Activated CD4-positive, alpha-beta T cell treated with anti-CD3 and anti-CD28 coated beads, Interleukin-2, amount 50 U/mL, for 4 hours (primary cell): ENCODE measurements around the gene FMN1.

Experiments used
- DNase-seq, 2 experiments: peaks; one replicate each; pipeline ENCODE4 v3.0.0-alpha.2; 2020

FMN1 gene

DNA sequence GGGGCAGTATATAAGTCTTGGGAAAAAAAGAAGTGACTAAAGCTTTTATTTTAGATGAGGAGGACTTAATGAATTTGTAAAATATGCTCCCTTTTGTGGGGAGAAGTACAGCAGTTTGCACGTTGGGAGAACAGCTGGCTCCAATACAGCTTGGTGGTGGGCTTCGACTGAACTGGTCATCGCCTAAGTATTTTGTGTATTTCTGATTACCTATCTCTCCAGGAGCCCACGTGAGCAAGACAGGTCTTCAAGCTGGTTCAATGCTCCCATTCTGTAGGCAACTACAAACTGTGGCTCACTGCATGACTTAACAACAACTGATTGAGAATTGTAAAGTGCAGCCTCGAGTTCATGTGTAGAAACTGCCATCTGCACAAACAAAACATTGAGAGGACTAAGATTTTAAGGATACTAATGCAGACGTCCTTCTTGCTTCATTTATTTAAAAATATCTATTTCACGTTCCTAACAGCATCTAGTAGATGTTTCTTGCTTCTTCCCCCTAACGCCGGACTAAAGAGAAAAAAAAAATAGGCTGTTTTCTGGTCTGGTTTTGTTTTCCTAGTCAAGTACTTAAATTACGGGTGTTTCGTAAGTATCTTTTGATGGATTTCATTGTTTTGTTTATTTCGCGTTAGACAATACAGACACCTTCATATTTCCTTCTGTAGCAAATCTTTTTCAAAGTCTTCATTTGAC, 478.1 kb downstream of the FMN1 start:
- DNase-seq = no peak
